IMR-90 (cell line): Measurements from ENCODE around the gene RRM1. TPM values are rescaled to one million over a fixed set of nuclear protein-coding genes. Genes with fewer than 3 reads are reported as not detected.

Experiments
- ELK1 ChIP-seq: fragments of 150-350 bp; IDR thresholded peaks from 2 replicates; pipeline ENCODE4 v1.6.1; 2016; ENCODE audit warnings: low read depth, mild to moderate bottlenecking, low read length, moderate library complexity, borderline replicate concordance
- SMC3 ChIP-seq: fragments of 150-350 bp; IDR thresholded peaks from 2 replicates; pipeline ENCODE4 v1.6.1; 2016; ENCODE audit warnings: low read depth, mild to moderate bottlenecking, antibody characterized with exemption, low read length, moderate library complexity
- polyA plus RNA-seq, 3 experiments: library from polyadenylated mRNA; depleted of rRNA; stranded (reverse); fragments of >200 nt; gene quantifications; 2 replicates each; pipeline ENCODE4 v1.2.3, GENCODE V29; 2012; ENCODE audit warnings: low replicate concordance in 1 of 3
- total RNA-seq: library from RNA; depleted of rRNA; stranded (reverse); fragments of >200 nt; gene quantifications from 2 replicates; pipeline ENCODE4 v1.2.3, GENCODE V29; 2012

RRM1 gene
- total and polyA plus RNA-seq, 2 of the 4 experiments (the other 2 are of a cell fraction), result 55.1 to 183 TPM

GRCh38 chr11:4093519-4094347 lies 866 bp upstream of the RRM1 start (continued):
- no peak for TF ChIP-seq ELK1
- TF ChIP-seq SMC3, result no peak
